NCI-H2107 treated with DMSO at 0.1 percent for 48 hours (cell line): ENCODE measurements around the gene FANCI.

Source experiments
- DNase-seq: peaks from one replicate; lab custom pipeline; 2025; ENCODE audit not compliant: unreplicated experiment; lab: John Stamatoyannopoulos, UW

Gene FANCI

GRCh38 chr15:89305395-89305794 lies 61.6 kb downstream of the FANCI start:
- DNase-seq: no peak

- DNase-seq: no peak
Observed at GRCh38 chr15:89307046-89307587, 63.3 kb downstream of the FANCI start.

- DNase-seq: no peak
Observed at GRCh38 chr15:89307791-89308190, 64.0 kb downstream of the FANCI start.

- no peak for DNase-seq
Observed at GRCh38 chr15:89308236-89308635, 64.5 kb downstream of the FANCI start.

GRCh38 chr15:89309993-89310392 lies 66.2 kb downstream of the FANCI start:
- no peak for DNase-seq

GRCh38 chr15:89315375-89315929 lies 71.7 kb downstream of the FANCI start:
- no peak for DNase-seq

GRCh38 chr15:89316504-89316903 lies 72.7 kb downstream of the FANCI start:
- no peak for DNase-seq

- no peak for DNase-seq
Observed at GRCh38 chr15:89317186-89317720, 73.5 kb downstream of the FANCI start.

GRCh38 chr15:89319678-89320077 lies 75.9 kb downstream of the FANCI start:
- no peak for DNase-seq

GRCh38 chr15:89320200-89320599 lies 76.4 kb downstream of the FANCI start:
- no peak for DNase-seq

- DNase-seq: no peak
Observed at GRCh38 chr15:89321521-89322410, 78.0 kb downstream of the FANCI start.

- no peak for DNase-seq
Observed at GRCh38 chr15:89322822-89323221, 79.0 kb downstream of the FANCI start.

- DNase-seq: no peak
Observed at GRCh38 chr15:89323825-89324224, 80.0 kb downstream of the FANCI start.

GRCh38 chr15:89325039-89325803 lies 81.4 kb downstream of the FANCI start:
- no peak for DNase-seq

- peak; percentile 63 for DNase-seq
Observed at GRCh38 chr15:89326316-89326715, 82.5 kb downstream of the FANCI start.

- DNase-seq: no peak
Observed at GRCh38 chr15:89327113-89327512, 83.3 kb downstream of the FANCI start.

- no peak for DNase-seq
Observed at GRCh38 chr15:89328398-89329254, 84.8 kb downstream of the FANCI start.

- no peak for DNase-seq
Observed at GRCh38 chr15:89329329-89330084, 85.7 kb downstream of the FANCI start.

GRCh38 chr15:89330119-89330518 lies 86.3 kb downstream of the FANCI start:
- no peak for DNase-seq
